Activated CD4-positive, alpha-beta T cell treated with anti-CD3 and anti-CD28 coated beads, Interleukin-2, amount 50 U/mL, for 16 hours (primary cell): ENCODE measurements around the gene SSU72.
"Not testable (repeated sequence)": the region's sequence is repeated elsewhere in the genome, so short reads cannot be mapped to it uniquely, and the experiment has no call there.

Experiments
- DNase-seq: peaks from one replicate; pipeline ENCODE4 v3.0.0-alpha.2; 2020

Gene SSU72

GRCh38 chr1:1494311-1494710 is 80.4 kb downstream of the SSU72 start:
- not testable (repeated sequence) for DNase-seq
